HEK293T (cell line): ENCODE results near the gene CDH2.

ENCODE experiments used
- CTCF ChIA-PET: fragments of 350-600 bp; formaldehyde crosslinking; extraction: SDS; loops from one replicate; lab custom pipeline; 2021; ENCODE audit warnings: antibody characterized with exemption, inconsistent platforms; lab: Yijun Ruan, JAX
- POLR2A ChIA-PET: fragments of 350-600 bp; formaldehyde crosslinking; extraction: SDS; loops from one replicate; lab custom pipeline; 2020; ENCODE audit warnings: antibody characterized with exemption, inconsistent platforms; lab: Yijun Ruan, JAX
- DNase-seq: peaks from one replicate; pipeline ENCODE4 v3.0.0; 2012; ENCODE audit warnings: mixed read lengths; ENCODE audit errors: extremely low spot score
- ARNT ChIP-seq: fragments of 450-650 bp; IDR thresholded peaks from 2 replicates; pipeline ENCODE4 v1.6.1; 2017; ENCODE audit warnings: mild to moderate bottlenecking
- BHLHE40 ChIP-seq: fragments of 450-650 bp; IDR thresholded peaks from 2 replicates; pipeline ENCODE4 v1.6.1; 2016; ENCODE audit warnings: mild to moderate bottlenecking, moderate library complexity, borderline replicate concordance
- CTBP1 ChIP-seq: fragments of 450-650 bp; IDR thresholded peaks from 2 replicates; pipeline ENCODE4 v1.6.1; 2016; ENCODE audit warnings: borderline replicate concordance
- ELF4 ChIP-seq: fragments of 450-650 bp; IDR thresholded peaks from 2 replicates; pipeline ENCODE4 v1.6.1; 2017; ENCODE audit warnings: antibody characterized with exemption
- FOXA1 ChIP-seq: fragments of 450-650 bp; IDR thresholded peaks from 2 replicates; pipeline ENCODE4 v1.6.1; 2016; ENCODE audit warnings: mild to moderate bottlenecking
- FOXK2 ChIP-seq: fragments of 450-650 bp; IDR thresholded peaks from 2 replicates; pipeline ENCODE4 v1.6.1; 2016; ENCODE audit warnings: mild to moderate bottlenecking
- FOXM1 ChIP-seq: fragments of 450-650 bp; IDR thresholded peaks from 2 replicates; pipeline ENCODE4 v1.6.1; 2017; ENCODE audit warnings: mild to moderate bottlenecking, borderline replicate concordance
- HDGF ChIP-seq: fragments of 450-650 bp; IDR thresholded peaks from 2 replicates; pipeline ENCODE4 v1.6.1; 2017; ENCODE audit warnings: antibody characterized with exemption, borderline replicate concordance
- L3MBTL2 ChIP-seq: fragments of 450-650 bp; conservative IDR thresholded peaks from 2 replicates; pipeline ENCODE4 v1.6.1; 2016; ENCODE audit warnings: mild to moderate bottlenecking
- LEF1 ChIP-seq: fragments of 450-650 bp; IDR thresholded peaks from 2 replicates; pipeline ENCODE4 v1.6.1; 2017; ENCODE audit warnings: mild to moderate bottlenecking, borderline replicate concordance
- NFRKB ChIP-seq: fragments of 450-650 bp; IDR thresholded peaks from 2 replicates; pipeline ENCODE4 v1.6.1; 2016; ENCODE audit warnings: mild to moderate bottlenecking, moderate library complexity
- PKNOX1 ChIP-seq: fragments of 450-650 bp; IDR thresholded peaks from 2 replicates; pipeline ENCODE4 v1.6.1; 2016
- SP1 ChIP-seq: fragments of 450-650 bp; IDR thresholded peaks from 2 replicates; pipeline ENCODE4 v1.6.1; 2017
- SUZ12 ChIP-seq: fragments of 450-650 bp; IDR thresholded peaks from 2 replicates; pipeline ENCODE4 v1.6.1; 2016; ENCODE audit warnings: mild to moderate bottlenecking
- TARDBP ChIP-seq: fragments of 450-650 bp; IDR thresholded peaks from 2 replicates; pipeline ENCODE4 v1.6.1; 2016
- ZNF384 ChIP-seq: fragments of 450-650 bp; IDR thresholded peaks from 2 replicates; pipeline ENCODE4 v1.6.1; 2016

CDH2 gene

GRCh38 chr18:28167835-28168349 lies 9.0 kb downstream of the CDH2 start:
- TF ChIP-seq FOXA1 (no peak), ARNT (peak; percentile 75)
- CTCF ChIA-PET: no interaction called here
- POLR2A ChIA-PET: no interaction called here
- no peak for DNase-seq

- TF ChIP-seq FOXM1 (no peak), L3MBTL2 (no peak), TARDBP (no peak), SP1 (no peak), ARNT (no peak), HDGF (no peak), CTBP1 (no peak), FOXK2 (no peak), NFRKB (no peak), PKNOX1 (no peak), LEF1 (no peak), SUZ12 (no peak), ZNF384 (no peak), ELF4 (no peak), FOXA1 (no peak), BHLHE40 (no peak)
- ChIA-PET POLR2A (no interaction called here), CTCF (interaction anchor here (0.6 kb wide), 1 partner anchor 36 kb away, joined by 3 read pairs; no protein-coding TSS in a partner anchor)
- DNase-seq: no peak
These were observed 12.0 kb downstream of the CDH2 start for GRCh38 chr18:28164771-28165483.

GRCh38 chr18:28163201-28163775 lies 13.6 kb downstream of the CDH2 start:
- ChIA-PET POLR2A (no interaction called here), CTCF (no interaction called here)
- DNase-seq: no peak
- TF ChIP-seq BHLHE40: no peak
- no peak for TF ChIP-seq FOXM1
- no peak for TF ChIP-seq CTBP1
- TF ChIP-seq TARDBP: no peak
- no peak for TF ChIP-seq FOXK2
- TF ChIP-seq L3MBTL2: no peak

GRCh38 chr18:28161608-28162599 lies 15.0 kb downstream of the CDH2 start:
- DNase-seq: no peak
- CTCF ChIA-PET: interaction anchor here (1.1 kb wide), 1 partner anchor 9 kb away, joined by 3 read pairs; no protein-coding TSS in a partner anchor
- TF ChIP-seq PKNOX1 (no peak), SUZ12 (no peak), NFRKB (no peak), ZNF384 (no peak), HDGF (no peak), FOXM1 (no peak), CTBP1 (no peak), SP1 (no peak), ARNT (no peak), FOXK2 (no peak), TARDBP (no peak), ELF4 (no peak)
- POLR2A ChIA-PET: interaction anchor here (1.2 kb wide), 1 partner anchor 15 kb away, joined by 3 read pairs; the partner anchor contains the start of gene CDH2

GRCh38 chr18:28159055-28159454 lies 17.9 kb downstream of the CDH2 start:
- TF ChIP-seq BHLHE40: no peak
- no peak for TF ChIP-seq LEF1
- no peak for TF ChIP-seq ZNF384
- no peak for TF ChIP-seq TARDBP
- TF ChIP-seq SP1: no peak
- TF ChIP-seq FOXA1: no peak
- no peak for TF ChIP-seq SUZ12
- TF ChIP-seq ELF4: no peak
- TF ChIP-seq CTBP1: no peak
- TF ChIP-seq FOXK2: no peak
- TF ChIP-seq HDGF: no peak
- no peak for TF ChIP-seq PKNOX1
- no peak for TF ChIP-seq L3MBTL2
- TF ChIP-seq NFRKB: no peak
- TF ChIP-seq ARNT: no peak
- no peak for TF ChIP-seq FOXM1
- POLR2A ChIA-PET: interaction anchor here (1.2 kb wide), 1 partner anchor 15 kb away, joined by 3 read pairs; no protein-coding TSS in a partner anchor
- CTCF ChIA-PET: no interaction called here
- DNase-seq: no peak
